Left lung (tissue), 10 donors: ENCODE results near the gene DEFB129. TPM values are rescaled to one million over a fixed set of nuclear protein-coding genes. Genes with fewer than 3 reads are reported as not detected.
"Not testable (repeated sequence)": the region's sequence is repeated elsewhere in the genome, so short reads cannot be mapped to it uniquely, and the experiment has no call there.

Experiments
- ATAC-seq: fragments of 200-7000 bp; cut with Tn5 transposase; one replicate; pipeline ENCODE4 v1.9.1; 2020; ENCODE audit warnings: moderate library complexity
- DNase-seq, 4 donors: peaks; one replicate each; pipeline ENCODE4 v3.0.0-alpha.2; 2013 to 2020
- H3K27ac ChIP-seq, 2 donors: fragments of 200-600 bp; sonication (generic) in 1 of 2; one replicate each; pipeline versions ENCODE4 v1.5.0 to v1.8.0; 2020 to 2021
- H3K27me3 ChIP-seq, 2 donors: fragments of 200-600 bp; sonication (generic) in 1 of 2; one replicate each; pipeline versions ENCODE4 v1.5.0 to v1.8.0; 2020 to 2021
- H3K36me3 ChIP-seq, 2 donors: fragments of 200-600 bp; sonication (generic) in 1 of 2; one replicate each; pipeline versions ENCODE4 v1.5.0 to v1.8.0; 2020 to 2021
- H3K4me1 ChIP-seq, 2 donors: fragments of 200-600 bp; one replicate each; pipeline ENCODE4 v1.8.0; 2021
- H3K4me3 ChIP-seq, 2 donors: fragments of 200-600 bp; sonication (generic) in 1 of 2; one replicate each; pipeline versions ENCODE4 v1.5.0 to v1.8.0; 2020 to 2021; ENCODE audit warnings: mild to moderate bottlenecking in 1 of 2
- H3K9me3 ChIP-seq, 2 donors: fragments of 200-600 bp; sonication (generic) in 1 of 2; one replicate each; pipeline versions ENCODE4 v1.5.0 to v1.8.0; 2020 to 2021
- CTCF ChIP-seq, 2 donors: fragments of 200-600 bp; sonication (generic) in 1 of 2; IDR thresholded peaks; one replicate each; pipeline versions ENCODE4 v1.5.0 to v1.8.0; 2021; ENCODE audit warnings: antibody characterized with exemption in 2 of 2
- intact Hi-C, 2 donors: fragments of 100-400 bp; cut with DNase I; formaldehyde crosslinking; loops; one replicate each; pipeline versions ENCODE4 v1.11.2 to v1.14.2; 2022
- polyA plus RNA-seq, 6 donors: library from polyadenylated mRNA; unstranded; fragments of 120-200 nt; gene quantifications; one replicate each; pipeline ENCODE4 v1.2.1, GENCODE V29; 2013; ENCODE audit not compliant: insufficient read length in 6 of 6
- total RNA-seq, 2 donors: library from RNA; stranded (reverse); fragmentation: NEBNext Ultra II Directional; extraction: Animal tissue kit (Norgen Biotek cat#: 25700); gene quantifications; one replicate each; pipeline ENCODE4 v1.2.1, GENCODE V29; 2021
- donor health status: DM: no; HTN: yes; CAD: no.
- donor health status: DM: no; HTN: no; CAD: no.

DEFB129 gene
- total and polyA plus RNA-seq, 8 donors: not detected

GRCh38 chr20:199996-200395 is 27.1 kb upstream of the DEFB129 start:
- no peak overlapping the region for H3K4me3 ChIP-seq
- TF ChIP-seq CTCF (IDR thresholded peaks at IDR 0.05): no peak
- intact Hi-C loops: loop anchor here in 1 of 2 donors (10.0 kb wide), 1 partner anchor 125 kb away; the partner anchor contains the start of gene SOX12
- H3K27ac ChIP-seq: no peak overlapping the region
- H3K9me3 ChIP-seq: no peaks in the 10 kb centered on the region
- no peaks in the 10 kb centered on the region for H3K27me3 ChIP-seq
- no peak for ATAC-seq
- H3K36me3 ChIP-seq: no peaks in the 10 kb centered on the region
- DNase-seq: no peak
- H3K4me1 ChIP-seq: no peaks in the 10 kb centered on the region

- H3K27me3 ChIP-seq, H3K27ac ChIP-seq, H3K36me3 ChIP-seq, H3K4me1 ChIP-seq, H3K9me3 ChIP-seq, H3K4me3 ChIP-seq, ATAC-seq, DNase-seq: not testable (repeated sequence)
- intact Hi-C loops: loop anchor here in 1 of 2 donors (10.0 kb wide), 1 partner anchor 121 kb away; the partner anchor contains the start of gene SOX12
Measured at GRCh38 chr20:203630-204029, 23.4 kb upstream of the DEFB129 start.

DNA sequence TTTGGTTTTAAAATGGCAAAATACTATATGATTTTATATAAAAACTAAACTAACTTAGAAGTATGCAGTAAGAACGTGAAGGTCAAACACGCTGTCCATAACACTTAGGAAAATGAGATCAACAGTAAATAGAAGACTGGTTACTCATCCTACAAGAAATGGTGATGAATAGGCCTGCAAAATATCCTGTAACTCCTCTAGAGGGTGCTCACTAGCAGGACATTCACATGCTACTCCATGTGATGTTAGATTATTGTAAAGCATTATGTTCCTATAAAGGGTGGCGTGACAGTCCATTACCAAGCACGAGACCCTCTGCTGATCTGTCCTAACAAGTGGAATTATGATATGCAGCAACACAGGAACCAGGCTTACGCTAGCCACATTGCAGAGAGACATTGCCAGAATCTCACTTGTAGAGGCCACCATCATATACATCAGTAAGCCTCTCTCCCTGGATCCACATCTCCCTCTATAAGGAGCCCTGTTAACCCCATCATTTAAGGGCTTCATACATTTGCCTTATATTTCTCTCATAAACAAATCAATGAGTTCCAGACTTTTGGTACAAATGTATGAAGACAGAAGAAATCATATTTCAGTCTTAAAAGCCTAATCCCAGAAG is 18.0 kb upstream of the DEFB129 start:
- TF ChIP-seq CTCF (IDR thresholded peaks at IDR 0.05): peak; percentile 34 to 45
- peak; percentile 89 for ATAC-seq

DNA sequence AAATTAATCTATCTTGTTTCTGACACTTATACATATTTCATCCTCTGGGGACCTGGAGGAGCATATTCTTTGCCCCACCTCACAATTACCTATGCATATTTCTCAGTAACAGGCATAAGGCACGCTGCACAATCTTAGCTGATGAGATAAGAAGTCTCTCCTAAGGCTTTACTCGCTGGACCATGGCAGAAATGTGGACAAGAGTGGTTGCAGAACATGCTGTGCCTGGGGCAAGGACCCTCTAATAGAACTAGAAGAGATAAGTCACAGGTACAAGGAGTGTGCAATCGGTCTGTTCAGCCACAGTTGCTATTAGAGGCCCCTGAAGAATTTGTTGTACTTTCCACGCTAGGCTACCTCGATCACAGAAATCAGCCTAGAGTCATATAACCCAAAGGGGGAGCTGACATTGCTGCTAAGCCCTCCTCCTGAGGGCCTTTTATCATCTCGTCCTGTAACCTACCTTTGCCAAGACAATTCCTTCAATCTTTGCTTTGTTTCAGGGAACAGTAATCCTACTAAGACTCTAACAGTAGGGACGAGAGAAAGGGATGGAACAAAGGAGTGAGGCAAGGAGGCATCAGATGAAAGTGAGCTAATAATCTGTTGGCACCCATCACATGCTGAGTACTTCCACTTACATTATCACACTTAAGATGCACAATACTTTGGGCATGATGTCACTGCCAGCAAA is 16.1 kb upstream of the DEFB129 start:
- no peak for ATAC-seq
- H3K4me3 ChIP-seq: no peak overlapping the region
- TF ChIP-seq CTCF (IDR thresholded peaks at IDR 0.05): no peak
- H3K27ac ChIP-seq: no peak overlapping the region
- no peaks in the 10 kb centered on the region for H3K36me3 ChIP-seq
- intact Hi-C loops: no loop called here
- H3K9me3 ChIP-seq: no peaks in the 10 kb centered on the region
- DNase-seq: no peak
- H3K4me1 ChIP-seq: no peaks in the 10 kb centered on the region
- H3K27me3 ChIP-seq: peaks cover 0 to 8% of the 10 kb centered on the region in 2 donors

More for the DNA sequence above, 18.0 kb upstream of the DEFB129 start:
- Histone ChIP-seq H3K9me3 (no peaks in the 10 kb centered on the region), H3K4me3 (no peak overlapping the region), H3K4me1 (no peaks in the 10 kb centered on the region), H3K27me3 (peaks cover 0 to 8% of the 10 kb centered on the region in 2 donors), H3K27ac (no peak overlapping the region), H3K36me3 (no peaks in the 10 kb centered on the region)
- peak in 2 of 4 donors; percentile 20 to 57 for DNase-seq
- intact Hi-C loops: loop anchor here in 1 of 2 donors (10.0 kb wide), 1 partner anchor 116 kb away; the partner anchor contains the start of gene SOX12

GRCh38 chr20:214383-214782 is 12.7 kb upstream of the DEFB129 start:
- H3K4me3 ChIP-seq: no peak overlapping the region
- H3K27ac ChIP-seq: no peak overlapping the region
- H3K27me3 ChIP-seq: peaks cover 0 to 22% of the 10 kb centered on the region in 2 donors
- no peak for TF ChIP-seq CTCF (IDR thresholded peaks at IDR 0.05)
- no peaks in the 10 kb centered on the region for H3K9me3 ChIP-seq
- ATAC-seq (no peak), DNase-seq (no peak)
- no peaks in the 10 kb centered on the region for H3K36me3 ChIP-seq
- no peaks in the 10 kb centered on the region for H3K4me1 ChIP-seq
- intact Hi-C loops: no loop called here
